ENCODE measurements around the gene ALK. TPM values are rescaled to one million over a fixed set of nuclear protein-coding genes. Genes with fewer than 3 reads are reported as not detected.

The ALK gene
- total RNA-seq, 2 donors from 2014 or later = under 0.01 to 0.26 TPM

DNA sequence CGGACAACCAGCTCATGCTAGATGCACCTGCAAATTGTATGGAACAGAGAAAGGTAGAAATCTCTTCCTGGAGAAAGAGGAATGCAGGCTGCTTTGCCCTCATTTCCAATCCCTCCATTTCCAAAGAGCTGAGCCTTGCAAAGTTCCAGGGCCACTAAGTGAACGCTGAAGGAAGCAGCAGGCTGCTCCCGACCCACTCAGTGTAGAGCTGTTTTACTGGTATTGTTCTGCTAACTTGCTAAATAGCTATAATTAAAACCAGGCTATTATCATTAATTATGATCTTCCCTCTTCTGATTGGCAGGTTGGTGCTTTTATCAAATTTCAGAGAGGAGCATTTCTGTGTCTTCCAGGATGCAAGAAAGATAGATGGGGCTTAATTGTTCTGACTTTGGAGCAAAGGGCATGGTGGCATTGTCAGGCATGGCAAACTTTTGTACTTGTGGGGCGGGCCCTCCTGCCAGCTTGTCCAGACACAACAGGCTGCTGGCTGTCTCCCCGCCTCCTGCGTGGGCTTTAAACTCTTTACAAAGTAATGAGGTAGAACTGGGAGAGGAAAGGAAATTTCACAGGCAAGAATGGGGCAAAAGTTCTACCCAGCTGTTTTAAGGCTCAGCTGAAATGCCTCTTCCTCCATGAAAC lies 40.2 kb downstream of the ALK start:
- Histone ChIP-seq H3K9me3 (no peaks in the 10 kb centered on the region), H3K4me1 (no peaks in the 10 kb centered on the region), H3K36me3 (replicated peaks in 1 of 2; ENCODE audit: insufficient read depth in 1 of 2, low read depth in 2 of 2) (no peaks in the 10 kb centered on the region), H3K27ac (no peak overlapping the region), H3K27me3 (no peaks in the 10 kb centered on the region), H3K4me3 (no peak overlapping the region)
- ATAC-seq (no peak), DNase-seq (no peak)
- TF ChIP-seq, protein P1, sequence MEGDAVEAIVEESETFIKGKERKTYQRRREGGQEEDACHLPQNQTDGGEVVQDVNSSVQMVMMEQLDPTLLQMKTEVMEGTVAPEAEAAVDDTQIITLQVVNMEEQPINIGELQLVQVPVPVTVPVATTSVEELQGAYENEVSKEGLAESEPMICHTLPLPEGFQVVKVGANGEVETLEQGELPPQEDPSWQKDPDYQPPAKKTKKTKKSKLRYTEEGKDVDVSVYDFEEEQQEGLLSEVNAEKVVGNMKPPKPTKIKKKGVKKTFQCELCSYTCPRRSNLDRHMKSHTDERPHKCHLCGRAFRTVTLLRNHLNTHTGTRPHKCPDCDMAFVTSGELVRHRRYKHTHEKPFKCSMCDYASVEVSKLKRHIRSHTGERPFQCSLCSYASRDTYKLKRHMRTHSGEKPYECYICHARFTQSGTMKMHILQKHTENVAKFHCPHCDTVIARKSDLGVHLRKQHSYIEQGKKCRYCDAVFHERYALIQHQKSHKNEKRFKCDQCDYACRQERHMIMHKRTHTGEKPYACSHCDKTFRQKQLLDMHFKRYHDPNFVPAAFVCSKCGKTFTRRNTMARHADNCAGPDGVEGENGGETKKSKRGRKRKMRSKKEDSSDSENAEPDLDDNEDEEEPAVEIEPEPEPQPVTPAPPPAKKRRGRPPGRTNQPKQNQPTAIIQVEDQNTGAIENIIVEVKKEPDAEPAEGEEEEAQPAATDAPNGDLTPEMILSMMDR (IDR thresholded peaks at IDR 0.05) = no peak
- no peak for TF ChIP-seq POLR2A (IDR thresholded peaks at IDR 0.05)
- 77 to 85% methylated on average over 6 of the region's 6 CpGs for WGBS, 2 donors
- intact Hi-C loops (cut with DNase I) = no loop called here

DNA sequence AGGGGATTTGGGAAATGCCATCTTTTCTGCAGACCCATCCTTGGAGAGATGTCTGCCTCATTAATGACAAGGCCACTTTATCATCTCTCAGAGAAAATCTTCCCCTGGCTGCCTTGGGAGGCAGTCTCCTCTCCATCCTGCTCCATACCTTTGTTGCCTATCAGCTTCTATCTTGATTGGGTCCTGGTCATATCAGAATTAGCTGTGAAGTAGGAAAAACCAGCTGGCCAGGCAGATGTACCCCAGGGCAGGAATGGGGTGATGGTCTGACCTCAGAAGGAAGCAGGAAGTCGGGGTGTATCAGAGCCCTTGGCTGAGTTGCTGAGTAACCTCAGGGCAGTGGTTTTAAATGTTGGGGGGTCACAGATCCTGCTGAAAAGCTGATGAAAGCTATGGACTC lies 41.3 kb downstream of the ALK start:
- DNase-seq (no peak), ATAC-seq (no peak)
- H3K9me3 ChIP-seq = no peaks in the 10 kb centered on the region
- 29 to 63% methylated on average over 1 of the region's 1 CpG for WGBS, 2 donors
- H3K36me3 ChIP-seq (replicated peaks in 1 of 2; ENCODE audit: insufficient read depth in 1 of 2, low read depth in 2 of 2) = no peaks in the 10 kb centered on the region
- H3K4me3 ChIP-seq = no peak overlapping the region
- intact Hi-C loops (cut with DNase I) = no loop called here
- H3K27me3 ChIP-seq = no peaks in the 10 kb centered on the region
- no peaks in the 10 kb centered on the region for H3K4me1 ChIP-seq
- TF ChIP-seq POLR2A (IDR thresholded peaks at IDR 0.05) = no peak
- TF ChIP-seq, protein P1 (IDR thresholded peaks at IDR 0.05) = no peak
- H3K27ac ChIP-seq = no peak overlapping the region

DNA sequence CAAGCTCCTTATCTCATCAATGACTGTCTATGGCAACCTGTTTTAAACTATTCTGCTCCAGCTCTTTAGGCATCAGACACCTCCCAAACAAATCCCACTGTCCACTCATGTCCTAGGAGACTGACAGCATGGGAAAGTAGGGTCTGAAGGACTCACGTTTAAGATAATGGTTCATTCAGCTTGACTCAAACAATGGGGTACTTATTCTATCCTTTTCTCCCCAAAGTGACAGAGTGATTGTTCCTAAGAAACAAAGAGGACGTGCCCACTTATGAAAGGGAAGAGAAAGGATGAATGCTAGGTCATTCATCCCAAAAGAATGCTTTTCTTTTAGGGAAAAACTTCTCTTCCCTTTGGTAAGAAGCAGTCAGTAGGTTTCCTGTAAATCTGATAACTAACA lies 41.9 kb downstream of the ALK start:
- Histone ChIP-seq H3K4me1 (no peaks in the 10 kb centered on the region), H3K4me3 (no peak overlapping the region), H3K27me3 (no peaks in the 10 kb centered on the region), H3K9me3 (no peaks in the 10 kb centered on the region), H3K27ac (no peak overlapping the region), H3K36me3 (replicated peaks in 1 of 2; ENCODE audit: insufficient read depth in 1 of 2, low read depth in 2 of 2) (no peaks in the 10 kb centered on the region)
- no peak for ATAC-seq
- TF ChIP-seq, protein P1 (IDR thresholded peaks at IDR 0.05) = no peak
- no peak for TF ChIP-seq POLR2A (IDR thresholded peaks at IDR 0.05)
- 36 to 41% methylated on average over 2 of the region's 2 CpGs for WGBS, 2 donors
- no peak for DNase-seq
- intact Hi-C loops (cut with DNase I) = no loop called here

DNA sequence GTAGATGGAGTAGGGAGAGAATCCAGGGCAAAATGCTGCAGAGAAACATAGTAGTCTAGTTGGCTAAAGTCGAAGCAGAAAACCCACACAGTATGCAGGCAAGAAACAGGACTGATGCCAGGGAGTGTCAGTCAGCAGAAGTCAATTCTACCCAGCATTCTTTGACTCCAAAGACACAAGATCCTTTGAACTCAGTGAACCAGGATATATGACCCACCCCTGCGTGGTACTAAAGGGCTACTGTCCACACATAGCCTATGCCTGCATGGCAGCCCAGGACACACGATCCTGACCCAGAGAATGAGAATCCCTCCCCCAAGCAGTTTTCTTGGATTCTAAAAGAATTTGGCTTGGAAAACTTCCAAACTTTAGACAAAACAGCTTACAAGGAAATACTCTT lies 42.5 kb downstream of the ALK start:
- no peak for TF ChIP-seq POLR2A (IDR thresholded peaks at IDR 0.05)
- TF ChIP-seq, protein P1 (IDR thresholded peaks at IDR 0.05) = no peak
- WGBS, 2 donors = 46 to 71% methylated on average over 3 of the region's 3 CpGs
- DNase-seq = peak in 1 of 4 donors; percentile 4
- Histone ChIP-seq H3K27ac (no peak overlapping the region), H3K36me3 (replicated peaks in 1 of 2; ENCODE audit: insufficient read depth in 1 of 2, low read depth in 2 of 2) (no peaks in the 10 kb centered on the region), H3K9me3 (no peaks in the 10 kb centered on the region), H3K4me3 (no peak overlapping the region), H3K4me1 (no peaks in the 10 kb centered on the region), H3K27me3 (no peaks in the 10 kb centered on the region)
- intact Hi-C loops (cut with DNase I) = no loop called here
- peak; percentile 63 for ATAC-seq

DNA sequence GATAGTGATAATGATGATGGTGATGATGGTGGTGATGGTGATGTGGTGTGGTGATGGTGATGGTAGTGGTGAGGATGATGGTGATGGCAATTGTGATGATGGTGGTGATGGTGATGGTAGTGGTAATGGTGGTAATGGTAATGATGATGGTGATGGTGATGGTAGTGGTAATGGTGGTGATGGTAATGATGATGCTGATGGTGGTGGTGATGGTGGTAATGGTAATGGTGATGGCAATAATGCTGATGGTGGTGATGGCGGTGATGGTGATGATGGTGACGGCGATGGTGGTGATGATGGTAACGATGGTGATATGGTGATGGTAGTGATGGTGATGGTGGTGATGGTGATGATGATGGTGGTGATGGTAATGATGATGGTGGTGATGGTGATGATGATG lies 45.0 kb downstream of the ALK start:
- no peaks in the 10 kb centered on the region for H3K36me3 ChIP-seq (replicated peaks in 1 of 2; ENCODE audit: insufficient read depth in 1 of 2, low read depth in 2 of 2)
- ATAC-seq (no peak), DNase-seq (no peak)
- 94 to 97% methylated on average over 4 of the region's 4 CpGs for WGBS, 2 donors
- no peak overlapping the region for H3K4me3 ChIP-seq
- H3K27me3 ChIP-seq = no peaks in the 10 kb centered on the region
- TF ChIP-seq, protein P1 (IDR thresholded peaks at IDR 0.05) = no peak
- TF ChIP-seq POLR2A (IDR thresholded peaks at IDR 0.05) = no peak
- H3K27ac ChIP-seq = no peak overlapping the region
- intact Hi-C loops (cut with DNase I) = no loop called here
- no peaks in the 10 kb centered on the region for H3K4me1 ChIP-seq
- H3K9me3 ChIP-seq = no peaks in the 10 kb centered on the region
